H1 (cell line): ENCODE results near the gene P4HB. TPM values are rescaled to one million over a fixed set of nuclear protein-coding genes. Genes with fewer than 3 reads are reported as not detected.

Experiments
- CHD2 ChIP-seq: IDR thresholded peaks from 2 replicates; pipeline ENCODE4 v1.6.1; 2012; ENCODE audit warnings: low read length, improper control_type of control experiment
- CHD7 ChIP-seq: fragments of 300-600 bp; sonication (generic); IDR thresholded peaks from 2 replicates; pipeline ENCODE4 v1.7.1; 2012; ENCODE audit warnings: low read length, moderate library complexity, mild to moderate bottlenecking, inconsistent platforms; ENCODE audit not compliant: insufficient replicate concordance
- FOSL1 ChIP-seq: IDR thresholded peaks from 2 replicates; pipeline ENCODE4 v1.6.1; 2011; ENCODE audit warnings: mild to moderate bottlenecking, low read depth, low read length, moderate library complexity; ENCODE audit not compliant: insufficient read depth
- TAF7 ChIP-seq: optimal IDR thresholded peaks from 2 replicates; pipeline ENCODE3; 2011; ENCODE audit warnings: low read depth, mild to moderate bottlenecking, inconsistent platforms, low read length, moderate library complexity, borderline replicate concordance
- polyA plus RNA-seq, 7 experiments: library from polyadenylated mRNA; depleted of rRNA in 3 of 7; stranded (reverse) in 5 of 7; unstranded in 2 of 7; fragments of >200 nt in 5 of 7; fragments of 200-250 nt in 2 of 7; gene quantifications; 1 replicate in 5 of 7; 2 replicates in 1 of 7; 4 replicates in 1 of 7; pipeline versions ENCODE4 v1.2.1 to v1.2.3, GENCODE V29; 2011 to 2013; ENCODE audit warnings: missing spikeins in 2 of 7, mixed read lengths in 2 of 7
- total RNA-seq: library from RNA; stranded (reverse); fragmentation: NEBNext Ultra II Directional; extraction: Animal tissue kit (Norgen Biotek cat#: 25700); gene quantifications from 2 replicates; pipeline ENCODE4 v1.2.1, GENCODE V29; 2021

Gene P4HB
- total and polyA plus RNA-seq, 2 of the 8 experiments (the other 6 are each of a cell fraction or from before 2014, with no cell fraction given) = 41.4 to 379 TPM

- TF ChIP-seq CHD7 = no peak
- no peak for TF ChIP-seq TAF7
- TF ChIP-seq CHD2 = no peak
- TF ChIP-seq FOSL1 = no peak
Observed at GRCh38 chr17:81865358-81865732, 5.0 kb upstream of the P4HB start (continued).
